Ascending aorta (tissue), 2 donors: ENCODE measurements around the gene LHPP. TPM values are rescaled to one million over a fixed set of nuclear protein-coding genes. Genes with fewer than 3 reads are reported as not detected.
"Not testable (repeated sequence)": the region's sequence is repeated elsewhere in the genome, so short reads cannot be mapped to it uniquely, and the experiment has no call there.

Experiments
- DNase-seq, 2 donors: peaks; one replicate each; pipeline ENCODE4 v3.0.0-alpha.2; 2019; ENCODE audit warnings: low spot score in 2 of 2
- H3K27ac ChIP-seq, 2 donors: fragments of 200-600 bp; sonication (generic); one replicate each; pipeline ENCODE4 v1.5.1; 2016 to 2017; ENCODE audit warnings: mild to moderate bottlenecking in 1 of 2
- H3K27me3 ChIP-seq: fragments of 200-600 bp; sonication (generic); one replicate; pipeline ENCODE4 v1.5.1; 2017
- H3K36me3 ChIP-seq, 2 donors: fragments of 200-600 bp; sonication (generic); one replicate each; pipeline ENCODE4 v1.5.1; 2016
- H3K4me1 ChIP-seq, 2 donors: fragments of 200-600 bp; sonication (generic); one replicate each; pipeline ENCODE4 v1.5.1; 2016 to 2017; ENCODE audit warnings: mild to moderate bottlenecking in 1 of 2
- H3K4me3 ChIP-seq, 2 donors: fragments of 200-600 bp; sonication (generic); one replicate each; pipeline ENCODE4 v1.5.1; 2016 to 2017; ENCODE audit warnings: mild to moderate bottlenecking in 1 of 2
- H3K9me3 ChIP-seq, 2 donors: fragments of 200-600 bp; sonication (generic); one replicate each; pipeline ENCODE4 v1.5.1; 2016
- intact Hi-C: fragments of 100-400 bp; cut with DNase I; formaldehyde crosslinking; loops from one replicate; pipeline ENCODE4 v1.15.1; 2023
- total RNA-seq: library from RNA; depleted of rRNA; stranded (reverse); fragments of >200 nt; gene quantifications from one replicate; pipeline ENCODE4 v1.1.0, GENCODE V29; 2016
- TF ChIP-seq, protein P1 (sequence below), 3 experiments: fragments of 200-600 bp in 2 of 3; fragments of 450-650 bp in 1 of 3; sonication (generic) in 2 of 3; IDR thresholded peaks; one replicate each; pipeline ENCODE4 v1.5.1; 2016 to 2019; ENCODE audit warnings: antibody characterized with exemption in 3 of 3, mild to moderate bottlenecking in 1 of 3, moderate library complexity in 1 of 3

Gene LHPP
- total RNA-seq, 1 donor from 2014 or later: 5.1 TPM

DNA sequence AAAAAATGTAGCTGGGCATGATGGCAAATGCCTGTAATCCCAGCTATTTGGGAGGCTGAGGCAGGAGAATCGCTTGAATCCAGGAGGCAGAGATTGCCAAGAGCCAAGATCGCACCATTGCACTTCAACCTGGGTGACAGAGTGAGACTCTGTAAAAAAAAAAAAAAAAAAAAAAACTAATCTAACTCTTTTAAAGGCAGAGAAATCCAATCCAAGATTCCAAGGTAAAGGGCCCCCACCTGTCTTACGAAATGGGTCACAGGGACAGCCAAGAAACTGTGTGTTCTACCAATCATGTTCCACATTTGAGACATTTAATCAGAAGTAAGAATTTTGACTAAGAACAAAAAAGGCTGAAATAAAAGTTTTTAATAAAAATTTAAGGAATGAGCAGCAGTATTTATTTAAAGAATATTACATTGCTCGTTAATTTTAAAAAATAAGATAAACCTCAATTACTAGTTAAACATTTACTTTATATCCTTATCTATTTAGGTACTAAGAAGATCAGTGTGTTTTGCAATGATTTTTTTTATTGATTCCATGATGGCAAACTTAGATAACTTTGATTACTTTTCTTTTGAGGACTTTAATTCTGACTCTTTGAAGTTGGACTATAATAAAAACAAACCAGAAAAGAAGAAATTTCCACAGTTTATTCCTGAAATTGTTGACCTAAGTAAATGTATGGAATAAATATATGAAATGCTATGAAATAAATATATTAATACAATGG lies 36.2 kb upstream of the LHPP start:
- Histone ChIP-seq H3K36me3 (no peaks in the 10 kb centered on the region), H3K27me3 (no peaks in the 10 kb centered on the region), H3K9me3 (no peaks in the 10 kb centered on the region), H3K4me3 (no peak overlapping the region), H3K27ac (no peak overlapping the region), H3K4me1 (no peaks in the 10 kb centered on the region)
- TF ChIP-seq, protein P1, sequence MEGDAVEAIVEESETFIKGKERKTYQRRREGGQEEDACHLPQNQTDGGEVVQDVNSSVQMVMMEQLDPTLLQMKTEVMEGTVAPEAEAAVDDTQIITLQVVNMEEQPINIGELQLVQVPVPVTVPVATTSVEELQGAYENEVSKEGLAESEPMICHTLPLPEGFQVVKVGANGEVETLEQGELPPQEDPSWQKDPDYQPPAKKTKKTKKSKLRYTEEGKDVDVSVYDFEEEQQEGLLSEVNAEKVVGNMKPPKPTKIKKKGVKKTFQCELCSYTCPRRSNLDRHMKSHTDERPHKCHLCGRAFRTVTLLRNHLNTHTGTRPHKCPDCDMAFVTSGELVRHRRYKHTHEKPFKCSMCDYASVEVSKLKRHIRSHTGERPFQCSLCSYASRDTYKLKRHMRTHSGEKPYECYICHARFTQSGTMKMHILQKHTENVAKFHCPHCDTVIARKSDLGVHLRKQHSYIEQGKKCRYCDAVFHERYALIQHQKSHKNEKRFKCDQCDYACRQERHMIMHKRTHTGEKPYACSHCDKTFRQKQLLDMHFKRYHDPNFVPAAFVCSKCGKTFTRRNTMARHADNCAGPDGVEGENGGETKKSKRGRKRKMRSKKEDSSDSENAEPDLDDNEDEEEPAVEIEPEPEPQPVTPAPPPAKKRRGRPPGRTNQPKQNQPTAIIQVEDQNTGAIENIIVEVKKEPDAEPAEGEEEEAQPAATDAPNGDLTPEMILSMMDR (IDR thresholded peaks at IDR 0.05): no peak
- no peak for DNase-seq
- intact Hi-C loops: no loop called here

DNA sequence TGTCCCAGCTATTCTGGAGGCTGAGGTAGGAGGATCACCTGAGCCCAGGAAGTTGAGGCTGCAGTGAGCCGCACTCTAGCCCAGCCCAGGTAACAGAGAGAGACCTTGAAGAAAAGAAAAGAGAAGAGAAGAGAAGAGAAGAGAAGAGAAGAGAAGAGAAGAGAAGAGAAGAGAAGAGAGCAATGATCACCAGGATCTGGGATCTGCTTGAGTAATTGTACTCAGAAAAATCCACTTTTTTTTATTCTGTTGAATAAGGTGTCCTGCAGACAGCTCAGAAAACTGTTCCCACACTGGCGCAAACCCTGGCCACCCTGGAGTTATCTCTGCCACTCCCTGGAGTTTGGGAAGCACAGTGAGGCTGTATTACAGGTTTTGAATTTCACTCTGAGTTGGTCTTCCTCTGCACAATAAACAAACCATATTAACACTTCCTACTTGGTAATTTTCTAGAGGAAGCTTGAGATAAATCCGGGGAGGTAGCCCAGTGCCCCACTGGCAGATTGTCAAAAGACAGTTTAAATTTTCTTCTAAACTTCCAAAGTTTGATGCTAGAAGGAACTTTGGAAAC lies 33.3 kb upstream of the LHPP start:
- H3K4me1 ChIP-seq: no peaks in the 10 kb centered on the region
- H3K9me3 ChIP-seq: no peaks in the 10 kb centered on the region
- no peak for DNase-seq
- no peak overlapping the region for H3K4me3 ChIP-seq
- intact Hi-C loops: no loop called here
- TF ChIP-seq, protein P1 (IDR thresholded peaks at IDR 0.05): no peak
- H3K27ac ChIP-seq: no peak overlapping the region
- H3K27me3 ChIP-seq: no peaks in the 10 kb centered on the region
- H3K36me3 ChIP-seq: no peaks in the 10 kb centered on the region

DNA sequence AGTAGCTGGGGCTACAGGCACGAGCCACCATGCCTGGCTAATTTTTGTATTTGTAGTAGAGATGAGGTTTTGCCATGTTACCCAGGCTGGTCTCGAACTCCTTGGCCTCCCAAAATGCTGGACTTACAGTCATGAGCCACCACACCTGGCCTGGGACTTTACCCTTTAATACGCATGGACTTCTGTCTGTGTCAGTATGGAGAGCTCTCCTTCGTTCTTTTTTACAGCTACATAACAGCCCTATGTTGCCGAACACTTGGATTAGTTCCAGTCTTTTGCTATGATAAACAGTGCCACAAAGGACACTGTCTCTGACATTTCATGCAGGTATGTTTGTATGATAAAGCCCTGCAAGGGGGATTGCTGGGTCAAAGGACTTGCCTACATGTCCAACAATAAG lies 32.0 kb upstream of the LHPP start:
- no peaks in the 10 kb centered on the region for H3K36me3 ChIP-seq
- no peaks in the 10 kb centered on the region for H3K4me1 ChIP-seq
- DNase-seq: no peak
- H3K27ac ChIP-seq: no peak overlapping the region
- no peaks in the 10 kb centered on the region for H3K27me3 ChIP-seq
- TF ChIP-seq, protein P1 (IDR thresholded peaks at IDR 0.05): no peak
- no peaks in the 10 kb centered on the region for H3K9me3 ChIP-seq
- intact Hi-C loops: no loop called here
- H3K4me3 ChIP-seq: no peak overlapping the region

- no peak overlapping the region for H3K4me3 ChIP-seq
- TF ChIP-seq, protein P1 (IDR thresholded peaks at IDR 0.05): no peak
- no peak for DNase-seq
- H3K36me3 ChIP-seq: no peaks in the 10 kb centered on the region
- H3K27me3 ChIP-seq: no peaks in the 10 kb centered on the region
- H3K27ac ChIP-seq: no peak overlapping the region
- H3K4me1 ChIP-seq: no peaks in the 10 kb centered on the region
- H3K9me3 ChIP-seq: no peaks in the 10 kb centered on the region
- intact Hi-C loops: no loop called here
Measured at GRCh38 chr10:124430077-124430476, 31.5 kb upstream of the LHPP start.

DNA sequence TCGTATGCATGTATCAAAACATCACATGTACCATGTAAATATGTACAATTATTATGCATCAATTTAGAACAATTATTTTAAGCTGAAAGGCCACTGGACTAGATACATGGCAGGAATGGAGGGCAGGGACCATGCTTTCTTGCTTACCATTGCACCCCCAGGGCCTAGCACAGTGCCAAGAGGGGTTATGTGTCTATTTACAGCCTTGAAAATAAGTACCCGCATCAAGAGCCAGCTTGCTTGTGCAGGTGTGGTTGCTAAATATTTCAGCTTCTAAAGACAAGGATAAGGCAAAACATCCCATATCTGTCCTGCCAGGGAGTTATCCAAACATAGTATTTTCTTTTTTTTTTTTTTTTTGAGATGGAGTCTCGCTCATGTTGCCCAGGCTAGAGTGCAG lies 28.2 kb upstream of the LHPP start:
- TF ChIP-seq, protein P1 (IDR thresholded peaks at IDR 0.05): no peak
- no peak overlapping the region for H3K27ac ChIP-seq
- no peaks in the 10 kb centered on the region for H3K4me1 ChIP-seq
- H3K27me3 ChIP-seq: no peaks in the 10 kb centered on the region
- no peak for DNase-seq
- intact Hi-C loops: no loop called here
- no peaks in the 10 kb centered on the region for H3K36me3 ChIP-seq
- no peaks in the 10 kb centered on the region for H3K9me3 ChIP-seq
- H3K4me3 ChIP-seq: no peak overlapping the region

DNA sequence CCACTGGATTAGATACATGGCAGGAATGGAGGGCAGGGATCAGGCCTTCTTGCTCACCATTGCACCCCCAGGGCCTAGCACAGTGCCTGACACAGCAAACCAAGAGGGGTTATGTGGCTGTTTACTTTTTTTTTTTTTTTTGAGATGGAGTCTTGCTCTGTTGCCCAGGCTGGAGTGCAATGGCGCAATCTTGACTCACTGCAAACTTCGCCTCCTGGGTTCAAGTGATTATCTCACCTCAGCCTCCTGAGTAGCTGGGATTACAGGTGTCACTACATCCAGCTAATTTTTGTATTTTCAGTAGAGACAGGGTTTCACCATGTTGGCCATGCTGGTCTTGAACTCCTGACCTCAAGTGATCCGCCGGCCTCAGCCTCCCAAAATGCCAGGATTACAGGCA lies 25.9 kb upstream of the LHPP start:
- H3K4me1 ChIP-seq, H3K36me3 ChIP-seq, H3K27me3 ChIP-seq, H3K9me3 ChIP-seq, H3K4me3 ChIP-seq, H3K27ac ChIP-seq, DNase-seq, intact Hi-C loops: not testable (repeated sequence)
